Measurements from ENCODE around the gene ZNF77. TPM values are rescaled to one million over a fixed set of nuclear protein-coding genes. Genes with fewer than 3 reads are reported as not detected.
"Not testable (repeated sequence)": the region's sequence is repeated elsewhere in the genome, so short reads cannot be mapped to it uniquely, and the experiment has no call there.

The ZNF77 gene
- total RNA-seq, 2 experiments from 2014 or later, result 5.4 to 6.8 TPM

DNA sequence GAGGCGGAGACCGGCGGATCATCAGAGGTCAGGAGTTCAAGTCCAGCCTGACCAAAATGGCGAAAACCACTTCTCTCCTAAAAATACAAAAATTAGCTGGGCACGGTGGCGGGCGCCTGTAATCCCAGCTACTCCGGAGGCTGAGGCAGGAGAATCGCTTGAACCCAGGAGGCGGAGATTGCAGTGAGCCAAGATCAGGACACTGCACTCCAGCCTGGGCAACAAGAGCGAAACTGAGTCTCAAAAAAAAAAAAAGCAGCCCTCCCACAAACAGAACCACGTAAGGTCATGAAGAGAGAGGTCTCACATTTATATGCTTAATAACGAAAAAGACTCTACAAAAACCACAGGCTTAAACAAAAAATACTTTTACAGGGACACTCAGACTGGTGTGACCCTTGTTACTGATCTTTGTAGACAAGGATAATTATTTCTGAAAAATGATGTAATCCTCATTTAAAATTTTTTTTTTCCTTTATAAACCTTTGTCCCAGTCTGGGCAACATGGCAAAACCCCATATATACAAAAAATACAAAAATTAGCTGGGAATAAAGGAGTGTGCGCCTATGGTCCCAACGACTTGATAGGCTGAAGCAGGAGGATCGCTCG, 909 bp upstream of the ZNF77 start:
- Histone ChIP-seq H3K36me3 (ENCODE audit: insufficient read depth, low read length) (no peaks in the 10 kb centered on the region), H3K79me2 (ENCODE audit: insufficient read depth, low read depth, low read length) (peaks cover 22% of the 10 kb centered on the region; the same call in 1 of the 2 replicates), H2AFZ (ENCODE audit: low read length) (peak overlapping the region; percentile 79; the same call in 1 of the 2 replicates), H3K4me2 (ENCODE audit: low read length) (peak overlapping the region; percentile 77), H3K4me1 (ENCODE audit: insufficient read depth, low read length, poor library complexity, severe bottlenecking) (peaks cover 18% of the 10 kb centered on the region), H3K27ac (ENCODE audit: low read depth, low read length, poor library complexity, severe bottlenecking) (no peak overlapping the region), H3K4me3 (ENCODE audit: low read depth, low read length, poor library complexity, severe bottlenecking) (peak overlapping the region; percentile 88), H4K20me1 (ENCODE audit: insufficient read depth, low read length) (no peaks in the 10 kb centered on the region), H3K9me3 (ENCODE audit: low read length) (no peaks in the 10 kb centered on the region), H3K9me2 (ENCODE audit: insufficient read depth, low read length) (no peaks in the 10 kb centered on the region)
- no peak for DNase-seq (ENCODE audit: low spot score)
- CTCF ChIA-PET (ENCODE audit: unreplicated experiment), result no interaction called here
- POLR2A ChIA-PET, result no interaction called here
- no TSS peak for BruUV-seq (replicated peaks)
- TF ChIP-seq EZH2phosphoT487 (IDR thresholded peaks at IDR 0.05; ENCODE audit: borderline replicate concordance, low read depth, low read length) (no peak), CTCF (conservative IDR thresholded peaks at IDR 0.05; ENCODE audit: low read length) (no peak)
- intact Hi-C loops (cut with micrococcal nuclease; ENCODE audit: unreplicated experiment), result no loop called here

GRCh38 chr19:2944403-2944774, 382 bp downstream of the ZNF77 start:
- DNase-seq (ENCODE audit: low spot score), result no peak
- no peaks in the 10 kb centered on the region for H3K36me3 ChIP-seq (ENCODE audit: insufficient read depth, low read length)
- no peaks in the 10 kb centered on the region for H4K20me1 ChIP-seq (ENCODE audit: insufficient read depth, low read length)
- H3K9me2 ChIP-seq (ENCODE audit: insufficient read depth, low read length), result no peaks in the 10 kb centered on the region
- CTCF ChIA-PET (ENCODE audit: unreplicated experiment), result no interaction called here
- POLR2A ChIA-PET, result no interaction called here
- TF ChIP-seq EZH2phosphoT487 (IDR thresholded peaks at IDR 0.05; ENCODE audit: borderline replicate concordance, low read depth, low read length), result no peak
- TF ChIP-seq CTCF (conservative IDR thresholded peaks at IDR 0.05; ENCODE audit: low read length), result no peak
- H2AFZ ChIP-seq (ENCODE audit: low read length), result peak overlapping the region; percentile 79; the same call in 1 of the 2 replicates
- H3K79me2 ChIP-seq (ENCODE audit: insufficient read depth, low read depth, low read length), result peaks cover 13% of the 10 kb centered on the region; the same call in 1 of the 2 replicates
- peak overlapping the region; percentile 88 for H3K4me3 ChIP-seq (ENCODE audit: low read depth, low read length, poor library complexity, severe bottlenecking)
- H3K9me3 ChIP-seq (ENCODE audit: low read length), result no peaks in the 10 kb centered on the region
- no TSS peak for BruUV-seq (replicated peaks)
- intact Hi-C loops (cut with micrococcal nuclease; ENCODE audit: unreplicated experiment), result no loop called here
- H3K4me1 ChIP-seq (ENCODE audit: insufficient read depth, low read length, poor library complexity, severe bottlenecking), result peaks cover 15% of the 10 kb centered on the region
- H3K4me2 ChIP-seq (ENCODE audit: low read length), result peak overlapping the region; percentile 77
- no peak overlapping the region for H3K27ac ChIP-seq (ENCODE audit: low read depth, low read length, poor library complexity, severe bottlenecking)

DNA sequence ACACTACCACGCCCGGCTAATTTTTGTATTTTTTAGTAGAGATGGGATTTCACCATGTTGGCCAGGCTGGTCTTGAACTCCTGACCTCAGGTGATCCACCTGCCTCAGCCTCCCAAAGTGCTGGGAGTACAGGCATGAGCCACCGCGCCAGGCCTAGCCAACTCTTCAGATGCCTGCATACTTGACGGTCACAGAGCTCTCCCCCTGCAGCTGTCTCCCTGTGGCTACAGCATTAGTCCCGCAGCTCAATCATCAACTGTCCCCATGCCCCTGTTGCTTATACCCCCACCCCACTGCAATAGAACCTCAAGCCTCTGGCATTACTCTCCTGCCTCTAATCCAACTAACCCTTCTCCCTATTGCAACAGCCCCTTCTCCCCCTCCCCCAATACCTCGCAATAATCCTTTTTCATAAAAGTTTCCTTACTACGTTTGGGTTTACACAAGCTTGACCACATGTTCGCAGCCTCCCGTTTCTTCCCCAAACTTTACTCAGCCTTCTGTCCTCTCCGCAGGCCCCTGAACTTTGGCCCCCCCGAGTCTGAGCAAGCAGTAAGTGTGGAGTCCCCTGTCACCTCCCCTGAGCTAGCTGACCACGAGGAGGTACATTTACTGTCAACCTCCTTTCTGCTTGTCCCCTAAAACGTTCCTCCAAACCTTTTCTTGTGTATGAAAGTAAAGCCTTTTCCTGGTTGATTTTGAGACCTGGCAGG, 1.7 kb downstream of the ZNF77 start:
- peaks cover 6% of the 10 kb centered on the region; the same call in 1 of the 2 replicates for H3K79me2 ChIP-seq (ENCODE audit: insufficient read depth, low read depth, low read length)
- intact Hi-C loops (cut with micrococcal nuclease; ENCODE audit: unreplicated experiment), result no loop called here
- H2AFZ ChIP-seq (ENCODE audit: low read length), result no peak overlapping the region
- TF ChIP-seq EZH2phosphoT487 (IDR thresholded peaks at IDR 0.05; ENCODE audit: borderline replicate concordance, low read depth, low read length), result no peak
- no peak for TF ChIP-seq CTCF (conservative IDR thresholded peaks at IDR 0.05; ENCODE audit: low read length)
- no peaks in the 10 kb centered on the region for H3K9me2 ChIP-seq (ENCODE audit: insufficient read depth, low read length)
- ChIA-PET POLR2A (interaction anchor here (0.7 kb wide), 1 partner anchor 162 kb away, joined by 3 read pairs; no protein-coding TSS in a partner anchor), CTCF (ENCODE audit: unreplicated experiment) (no interaction called here)
- no peaks in the 10 kb centered on the region for H3K9me3 ChIP-seq (ENCODE audit: low read length)
- H4K20me1 ChIP-seq (ENCODE audit: insufficient read depth, low read length), result no peaks in the 10 kb centered on the region
- no peak overlapping the region for H3K4me2 ChIP-seq (ENCODE audit: low read length)
- DNase-seq (ENCODE audit: low spot score), result no peak
- BruUV-seq (replicated peaks), result no TSS peak
- H3K27ac ChIP-seq (ENCODE audit: low read depth, low read length, poor library complexity, severe bottlenecking), result no peak overlapping the region
- H3K4me3 ChIP-seq (ENCODE audit: low read depth, low read length, poor library complexity, severe bottlenecking), result no peak overlapping the region
- no peaks in the 10 kb centered on the region for H3K36me3 ChIP-seq (ENCODE audit: insufficient read depth, low read length)
- H3K4me1 ChIP-seq (ENCODE audit: insufficient read depth, low read length, poor library complexity, severe bottlenecking), result peaks cover 10% of the 10 kb centered on the region

- H3K27ac ChIP-seq (ENCODE audit: low read depth, low read length, poor library complexity, severe bottlenecking); H3K4me3 ChIP-seq (ENCODE audit: low read depth, low read length, poor library complexity, severe bottlenecking); H3K9me3 ChIP-seq (ENCODE audit: low read length); H4K20me1 ChIP-seq (ENCODE audit: insufficient read depth, low read length); intact Hi-C loops (cut with micrococcal nuclease; ENCODE audit: unreplicated experiment); H3K79me2 ChIP-seq (ENCODE audit: insufficient read depth, low read depth, low read length); DNase-seq (ENCODE audit: low spot score); H2AFZ ChIP-seq (ENCODE audit: low read length); H3K4me2 ChIP-seq (ENCODE audit: low read length); H3K4me1 ChIP-seq (ENCODE audit: insufficient read depth, low read length, poor library complexity, severe bottlenecking); BruUV-seq (replicated peaks); H3K9me2 ChIP-seq (ENCODE audit: insufficient read depth, low read length): not testable (repeated sequence)
- ChIA-PET CTCF (ENCODE audit: unreplicated experiment) (interaction anchor here (0.7 kb wide), 1 partner anchor 15 kb away, joined by 3 read pairs; no protein-coding TSS in a partner anchor), POLR2A (interaction anchor here (0.6 kb wide), 1 partner anchor 74 kb away, joined by 3 read pairs; no protein-coding TSS in a partner anchor)
- H3K36me3 ChIP-seq (ENCODE audit: insufficient read depth, low read length), result peaks cover 24% of the 10 kb centered on the region
Observed at GRCh38 chr19:2935863-2936262, 8.9 kb downstream of the ZNF77 start.
